HepG2 (cell line): Measurements from ENCODE around the gene RBM8A. TPM values are rescaled to one million over a fixed set of nuclear protein-coding genes. Genes with fewer than 3 reads are reported as not detected.
A peak's percentile ranks its signal among the peaks of the same experiment; 100 is the strongest.

Experiments used
- ATAC-seq: fragments of 200-7000 bp; cut with Tn5 transposase; 3 replicates; pipeline ENCODE4 v1.9.1; 2020; ENCODE audit warnings: mild to moderate bottlenecking, moderate library complexity
- BruUV-seq: library from RNA; stranded (reverse); fragments of 400-500 nt; replicated peaks from 2 replicates; lab custom pipeline; 2021; lab: Mats Ljungman, UMichigan
- CTCF ChIA-PET: fragments of 300-600 bp; formaldehyde crosslinking; extraction: SDS; loops from one replicate; lab custom pipeline; 2021; ENCODE audit warnings: low total read pairs, inconsistent platforms, low intra/inter-chr PET ratio; lab: Yijun Ruan, JAX
- POLR2A ChIA-PET: fragments of 350-600 bp; sonication (Branson Sonifier 250); formaldehyde crosslinking; loops from one replicate; lab custom pipeline; 2020; ENCODE audit warnings: antibody characterized with exemption, inconsistent platforms; lab: Yijun Ruan, JAX
- DNase-seq: peaks from one replicate; pipeline ENCODE4 v3.0.0-alpha.2; 2015; ENCODE audit warnings: low spot score
- FAIRE-seq: peaks from 3 replicates; lab custom pipeline; 2011; peaks lifted over from hg19 to GRCh38; lab: Jason Lieb, UNC
- H2AFZ ChIP-seq: one replicate; pipeline ENCODE4 v1.6.1; 2011; ENCODE audit warnings: low read length, inconsistent platforms
- H3K27ac ChIP-seq: fragments of 300-600 bp; 3 replicates; pipeline ENCODE4 v1.8.0; 2011; ENCODE audit warnings: mixed run types, mild to moderate bottlenecking, mixed read lengths, low read length, inconsistent platforms; ENCODE audit not compliant: insufficient read depth; ENCODE audit errors: extremely low read length
- H3K27me3 ChIP-seq, 2 experiments: fragments of 200-600 bp in 1 of 2; 2 replicates in 1 of 2; 3 replicates in 1 of 2; pipeline versions ENCODE4 v1.6.0 to v1.8.0; 2011; ENCODE audit warnings: low read length in 2 of 2, mild to moderate bottlenecking in 2 of 2, moderate library complexity in 2 of 2, inconsistent platforms in 1 of 2; ENCODE audit not compliant: insufficient read depth in 2 of 2, control insufficient read depth in 1 of 2
- H3K36me3 ChIP-seq, 2 experiments: fragments of 200-600 bp in 1 of 2; replicated peaks in 1 of 2; 2 replicates in 1 of 2; 3 replicates in 1 of 2; pipeline versions ENCODE4 v1.5.1 to v1.8.0; 2011; ENCODE audit warnings: low read length in 2 of 2, inconsistent platforms in 1 of 2; ENCODE audit not compliant: insufficient read depth in 2 of 2, control insufficient read depth in 1 of 2
- H3K4me1 ChIP-seq: 2 replicates; pipeline ENCODE4 v1.5.1; 2012; ENCODE audit warnings: low read length, inconsistent platforms; ENCODE audit not compliant: insufficient read depth
- H3K4me2 ChIP-seq: 2 replicates; pipeline ENCODE4 v1.6.0; 2011; ENCODE audit warnings: low read depth, low read length, inconsistent platforms
- H3K4me3 ChIP-seq, 3 experiments: fragments of 200-600 bp in 1 of 3; sonication (generic), shearing (Covaris generic) in 1 of 3; replicated peaks in 1 of 3; 2 replicates each; pipeline ENCODE4 v1.5.1; 2011 to 2016; ENCODE audit warnings: low read length in 3 of 3, inconsistent platforms in 2 of 3, low read depth in 2 of 3, mild to moderate bottlenecking in 2 of 3, control low read depth in 1 of 3, mixed read lengths in 1 of 3; ENCODE audit not compliant: insufficient read depth in 1 of 3
- H3K79me2 ChIP-seq: one replicate; pipeline ENCODE4 v1.6.1; 2011; ENCODE audit warnings: low read length, inconsistent platforms; ENCODE audit not compliant: insufficient read depth
- H3K9ac ChIP-seq: 2 replicates; pipeline ENCODE4 v1.6.0; 2011; ENCODE audit warnings: mild to moderate bottlenecking, low read depth, low read length, inconsistent platforms; ENCODE audit not compliant: insufficient read depth
- H3K9me3 ChIP-seq: 2 replicates; pipeline ENCODE4 v1.5.1; 2012; ENCODE audit warnings: mild to moderate bottlenecking, low read length
- H4K20me1 ChIP-seq: 2 replicates; pipeline ENCODE4 v1.6.0; 2011; ENCODE audit warnings: inconsistent platforms, mild to moderate bottlenecking, low read length, moderate library complexity; ENCODE audit not compliant: insufficient read depth
- BCL6 ChIP-seq: IDR thresholded peaks from 2 replicates; pipeline ENCODE4 v1.6.1; 2016; ENCODE audit warnings: missing genetic modification reagents, missing compliant biosample characterization
- CEBPB ChIP-seq: IDR thresholded peaks from 2 replicates; pipeline ENCODE4 v1.6.1; 2011; ENCODE audit warnings: low read depth, low read length, improper control_type of control experiment, borderline replicate concordance
- FOSL2 ChIP-seq: sonication (generic); formaldehyde crosslinking; IDR thresholded peaks from 2 replicates; pipeline ENCODE4 v1.4.0; 2020; ENCODE audit warnings: missing genetic modification reagents
- MAFK ChIP-seq, 2 experiments: IDR thresholded peaks in 1 of 2; conservative IDR thresholded peaks in 1 of 2; 2 replicates each; pipeline ENCODE4 v1.6.1; 2011; ENCODE audit warnings: improper control_type of control experiment in 2 of 2, low read length in 2 of 2
- ZNF563 ChIP-seq: sonication (generic); formaldehyde crosslinking; IDR thresholded peaks from 2 replicates; pipeline ENCODE4 v1.8.0; 2022; ENCODE audit warnings: mild to moderate bottlenecking, moderate library complexity, missing genetic modification reagents
- WGBS: methylation state at CpG from one replicate; pipeline ENCODE4 v1.1.6; 2017; ENCODE audit warnings: low lambda C conversion rate; 5-methylcytosine and 5-hydroxymethylcytosine counted together
- in situ Hi-C: cut with HindIII; loops from 2 replicates; pipeline ENCODE4 v1.10.0; 2017; ENCODE audit warnings: low pct_unique_long_range_greater_than_20kb; ENCODE audit not compliant: extremely low pct_ligation_motif_present
- intact Hi-C: fragments of 100-400 bp; cut with micrococcal nuclease; formaldehyde crosslinking; loops from one replicate; pipeline ENCODE4 v1.10.0; 2022; ENCODE audit not compliant: unreplicated experiment
- polyA plus RNA-seq, 8 experiments: library from polyadenylated mRNA; depleted of rRNA in 3 of 8; stranded (reverse) in 7 of 8; unstranded in 1 of 8; fragments of >200 nt; fragmentation: Illumina TruSeq in 4 of 8; extraction: Trizol in 4 of 8; gene quantifications; 2 replicates each; pipeline versions ENCODE4 v1.2.1 to v1.2.3, GENCODE V29; 2011 to 2016; ENCODE audit warnings: low read depth in 4 of 8, missing spikeins in 1 of 8, mixed read lengths in 1 of 8; ENCODE audit not compliant: insufficient read depth in 1 of 8
- total RNA-seq, 5 experiments: library from RNA; depleted of rRNA; stranded (reverse); fragments of >200 nt; fragmentation: Illumina TruSeq; extraction: Trizol; gene quantifications; 2 replicates each; pipeline ENCODE4 v1.2.3, GENCODE V29; 2016; ENCODE audit warnings: low read depth in 1 of 5
- TF ChIP-seq, protein P1 (sequence below): sonication (generic); formaldehyde crosslinking; IDR thresholded peaks from 2 replicates; pipeline ENCODE4 v1.8.0; 2022; ENCODE audit warnings: mild to moderate bottlenecking, missing genetic modification reagents, moderate library complexity

RBM8A gene
- total and polyA plus RNA-seq, 2 of the 13 experiments (the other 11 are each of a cell fraction or from before 2014, with no cell fraction given), result 106 to 162 TPM

DNA sequence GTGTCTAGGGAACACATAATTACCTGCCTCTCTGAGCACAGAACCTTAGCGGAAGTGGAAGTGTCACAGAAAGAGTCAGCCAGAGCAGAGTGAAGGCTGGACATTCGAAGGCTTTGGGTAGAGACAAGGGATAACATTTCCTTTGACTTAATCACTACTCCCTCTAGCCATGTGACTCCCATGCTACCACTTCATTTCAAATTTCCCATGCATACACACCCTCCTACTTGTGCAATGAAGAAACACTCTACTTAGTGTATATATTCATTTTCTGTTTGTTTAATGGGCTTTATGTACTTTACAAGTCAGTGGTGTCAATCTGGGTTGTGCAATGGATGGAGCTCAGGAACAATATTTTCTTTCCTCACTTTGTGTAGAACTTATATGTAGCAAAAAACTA is 48.6 kb downstream of the RBM8A start:
- WGBS, result 27% methylated on average over 2 of the region's 2 CpGs
- in situ Hi-C loops, result no loop called here
- intact Hi-C loops, result no loop called here
- H3K4me2 ChIP-seq, result no peak overlapping the region
- CTCF ChIA-PET, result no interaction called here
- H3K27me3 ChIP-seq, result peaks cover 2 to 46% of the 10 kb centered on the region in 2 experiments; a peak in 3 of 5 replicates
- FAIRE-seq, result no peak
- no peak overlapping the region for H3K27ac ChIP-seq
- 0 out of 2 replicates have a peak, but pooled peaks cover 7% of the 10 kb centered on the region for H3K4me1 ChIP-seq
- no peak overlapping the region for H3K4me3 ChIP-seq
- POLR2A ChIA-PET, result no interaction called here
- H3K9ac ChIP-seq, result no peak overlapping the region
- TF ChIP-seq BCL6, result no peak
- TF ChIP-seq MAFK (conservative IDR thresholded peaks at IDR 0.05 in 1 of 2, IDR thresholded peaks at IDR 0.05 in 1 of 2; ENCODE audit: low read length in 2 of 2), result no peak
- peak; percentile 50 for TF ChIP-seq CEBPB
- no peak for DNase-seq
- no peaks in the 10 kb centered on the region for H3K36me3 ChIP-seq
- no TSS peak for BruUV-seq
- no peak for ATAC-seq
- no peaks in the 10 kb centered on the region for H3K79me2 ChIP-seq
- no peaks in the 10 kb centered on the region for H3K9me3 ChIP-seq
- no peaks in the 10 kb centered on the region for H4K20me1 ChIP-seq
- H2AFZ ChIP-seq, result no peak overlapping the region

DNA sequence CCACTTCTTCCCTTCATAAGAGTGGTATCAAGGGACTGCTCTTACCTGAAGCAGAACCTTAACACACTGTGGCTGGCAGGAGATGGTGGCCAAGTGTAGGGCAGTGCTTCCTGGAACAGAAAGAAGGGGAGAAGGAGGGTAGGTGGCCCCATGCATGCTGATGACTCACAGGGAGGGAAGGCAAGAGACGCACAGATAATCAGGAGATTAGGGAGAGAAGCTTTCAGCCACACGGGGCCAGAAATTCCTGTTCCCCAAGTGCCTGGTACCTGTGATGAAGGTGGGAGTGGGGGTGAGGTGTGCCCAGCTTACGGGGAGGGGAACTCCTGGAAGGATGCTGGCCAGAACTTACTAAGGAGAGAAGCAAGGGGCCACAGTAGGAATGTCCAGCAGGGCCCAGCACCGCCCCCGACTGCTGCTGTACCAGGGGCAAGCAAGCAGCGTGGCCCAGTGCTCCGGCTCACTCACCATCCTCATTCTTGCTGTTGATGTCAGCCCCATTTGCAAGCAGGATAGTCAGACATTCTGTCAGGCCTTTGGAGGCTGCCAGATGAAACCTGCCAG is 49.3 kb downstream of the RBM8A start:
- POLR2A ChIA-PET, result no interaction called here
- intact Hi-C loops (no loop called here), in situ Hi-C loops (no loop called here)
- 4% methylated on average over 3 of the region's 7 CpGs for WGBS
- no peak for ATAC-seq
- Histone ChIP-seq H4K20me1 (no peaks in the 10 kb centered on the region), H3K27me3 (peaks cover 4 to 50% of the 10 kb centered on the region in 2 experiments; a peak in 3 of 5 replicates), H3K79me2 (no peaks in the 10 kb centered on the region), H3K27ac (no peak overlapping the region), H3K9ac (no peak overlapping the region), H3K4me2 (no peak overlapping the region), H2AFZ (no peak overlapping the region), H3K4me3 (no peak overlapping the region), H3K9me3 (no peaks in the 10 kb centered on the region), H3K36me3 (no peaks in the 10 kb centered on the region), H3K4me1 (0 out of 2 replicates have a peak, but pooled peaks cover 7% of the 10 kb centered on the region)
- TF ChIP-seq FOSL2 (0 out of 2 replicates have a peak, but pooled peaks have one; percentile 21), ZNF563 (CRISPR knock-in tag) (no peak)
- TF ChIP-seq, protein P1, sequence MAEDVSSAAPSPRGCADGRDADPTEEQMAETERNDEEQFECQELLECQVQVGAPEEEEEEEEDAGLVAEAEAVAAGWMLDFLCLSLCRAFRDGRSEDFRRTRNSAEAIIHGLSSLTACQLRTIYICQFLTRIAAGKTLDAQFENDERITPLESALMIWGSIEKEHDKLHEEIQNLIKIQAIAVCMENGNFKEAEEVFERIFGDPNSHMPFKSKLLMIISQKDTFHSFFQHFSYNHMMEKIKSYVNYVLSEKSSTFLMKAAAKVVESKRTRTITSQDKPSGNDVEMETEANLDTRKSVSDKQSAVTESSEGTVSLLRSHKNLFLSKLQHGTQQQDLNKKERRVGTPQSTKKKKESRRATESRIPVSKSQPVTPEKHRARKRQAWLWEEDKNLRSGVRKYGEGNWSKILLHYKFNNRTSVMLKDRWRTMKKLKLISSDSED (CRISPR knock-in tag), result no peak
- no TSS peak for BruUV-seq
- no peak for DNase-seq
- no peak for FAIRE-seq
- CTCF ChIA-PET, result no interaction called here
